Ovary (tissue), 9 donors: ENCODE measurements around the gene PNMA1. TPM values are rescaled to one million over a fixed set of nuclear protein-coding genes. Genes with fewer than 3 reads are reported as not detected.
A peak's percentile ranks its signal among the peaks of the same experiment; 100 is the strongest.

ENCODE experiments used
- DNase-seq, 5 donors: peaks; one replicate each; pipeline ENCODE4 v3.0.0-alpha.2; 2019 to 2020
- H3K27ac ChIP-seq, 2 donors: fragments of 200-600 bp; one replicate each; pipeline versions ENCODE4 v1.5.1 to v1.8.0; 2019 to 2022
- H3K27me3 ChIP-seq: fragments of 200-600 bp; one replicate; pipeline ENCODE4 v1.8.0; 2022
- H3K36me3 ChIP-seq: fragments of 200-600 bp; sonication (generic); one replicate; pipeline ENCODE4 v1.5.1; 2019
- H3K4me1 ChIP-seq: one replicate; pipeline ENCODE4 v1.8.1; 2013; ENCODE audit warnings: mild to moderate bottlenecking, moderate library complexity; ENCODE audit not compliant: insufficient read depth
- H3K4me3 ChIP-seq: fragments of 200-600 bp; sonication (generic); one replicate; pipeline ENCODE4 v1.5.1; 2017
- H3K9me3 ChIP-seq, 2 donors: fragments of 200-600 bp in 1 of 2; sonication (generic) in 1 of 2; one replicate each; pipeline versions ENCODE4 v1.5.1 to v1.8.1; 2013 to 2019; ENCODE audit warnings: mild to moderate bottlenecking in 1 of 2, moderate library complexity in 1 of 2
- CTCF ChIP-seq, 3 donors: fragments of 450-650 bp in 2 of 3; fragments of 200-600 bp in 1 of 3; IDR thresholded peaks; one replicate each; pipeline versions ENCODE4 v1.5.1 to v1.8.0; 2016 to 2022; ENCODE audit warnings: antibody characterized with exemption in 3 of 3, mild to moderate bottlenecking in 1 of 3
- EP300 ChIP-seq: sonication (generic); formaldehyde crosslinking; IDR thresholded peaks from one replicate; pipeline ENCODE4 v1.6.1; 2017; ENCODE audit warnings: antibody characterized with exemption
- POLR2A ChIP-seq: fragments of 450-650 bp; IDR thresholded peaks from one replicate; pipeline ENCODE4 v1.6.1; 2017; ENCODE audit warnings: antibody characterized with exemption, mild to moderate bottlenecking, moderate library complexity
- WGBS, 3 donors: extraction: QIAGEN DNeasy Blood & Tissue Kit in 1 of 3; methylation state at CpG; one replicate each; pipeline versions ENCODE4 v1.1.5 to v1.1.7; 2013 to 2017; 5-methylcytosine and 5-hydroxymethylcytosine counted together
- intact Hi-C, 4 donors: fragments of 100-400 bp; cut with DNase I; formaldehyde crosslinking; loops; one replicate each; pipeline versions ENCODE4 v1.11.0 to v1.15.1; 2022 to 2023
- polyA plus RNA-seq, 2 donors: library from polyadenylated mRNA; stranded (reverse); fragments of 200-250 nt in 1 of 2; fragments of 350-450 nt in 1 of 2; fragmentation: Illumina TruSeq in 1 of 2; extraction: RNeasy Lipid Tissue Mini Kit (QIAGEN cat#74804) in 1 of 2; gene quantifications; one replicate each; pipeline ENCODE4 v1.2.3, GENCODE V29; 2013 to 2014
- total RNA-seq, 7 donors: library from RNA; depleted of rRNA in 2 of 7; stranded (reverse); fragments of >200 nt in 2 of 7; fragmentation: NEBNext Ultra II Directional in 3 of 7; extraction: Animal tissue kit (Norgen Biotek cat#: 25700) in 3 of 7; gene quantifications; one replicate each; pipeline versions ENCODE4 v1.1.0 to v1.2.4, GENCODE V29; 2016 to 2023
- donor health status: DM: no; HTN: no; CAD: no; lungs with moderate emphysema.
- donor health status: DM: no; HTN: no; CAD: no.
- donor health status: Bipolar disorder and iron deficiency.
- donor health status: DM: yes; HTN: yes; CAD: no.
- donor health status: DM: no; HTN: no; CAD: no.
- donor health status: DM: yes; HTN: yes; CAD: no.

PNMA1 gene
- total and polyA plus RNA-seq, 9 donors, result 22.3 to 114 (median 84.2) TPM

GRCh38 chr14:73752297-73752992, 38.3 kb upstream of the PNMA1 start:
- intact Hi-C loops, result loop anchor here in 1 of 4 donors (5.0 kb wide), 1 partner anchor 35 kb away; no protein-coding TSS in a partner anchor

GRCh38 chr14:73751157-73751691, 37.0 kb upstream of the PNMA1 start:
- Histone ChIP-seq H3K4me1 (peaks cover 61% of the 10 kb centered on the region), H3K36me3 (no peaks in the 10 kb centered on the region), H3K4me3 (no peak overlapping the region), H3K27me3 (no peaks in the 10 kb centered on the region), H3K9me3 (no peaks in the 10 kb centered on the region), H3K27ac (peak overlapping the region in 1 of 2 donors; percentile 14)
- DNase-seq, result no peak
- WGBS, 3 donors, result 79 to 83% (median 79%) methylated on average over 7 of the region's 7 CpGs
- intact Hi-C loops, result loop anchor here in 1 of 4 donors (5.0 kb wide), 1 partner anchor 36 kb away; no protein-coding TSS in a partner anchor
- TF ChIP-seq CTCF (IDR thresholded peaks at IDR 0.05) (no peak), POLR2A (no peak), EP300 (no peak)

More at GRCh38 chr14:73752297-73752992, 38.3 kb upstream of the PNMA1 start:
- Histone ChIP-seq H3K9me3 (no peaks in the 10 kb centered on the region), H3K4me1 (peaks cover 55% of the 10 kb centered on the region), H3K4me3 (no peak overlapping the region), H3K36me3 (no peaks in the 10 kb centered on the region), H3K27me3 (no peaks in the 10 kb centered on the region), H3K27ac (peak overlapping the region in 1 of 2 donors; percentile 78)
- TF ChIP-seq POLR2A (no peak), EP300 (no peak), CTCF (IDR thresholded peaks at IDR 0.05) (peak in 1 of 3 donors; percentile 7)
- WGBS, 3 donors, result 38 to 40% (median 38%) methylated on average over 7 of the region's 7 CpGs
- DNase-seq, result peak; percentile 60 to 82 (median 70)

GRCh38 chr14:73750531-73750901, 36.3 kb upstream of the PNMA1 start:
- no peak for TF ChIP-seq POLR2A
- TF ChIP-seq EP300, result no peak
- no peak for TF ChIP-seq CTCF (IDR thresholded peaks at IDR 0.05)
- intact Hi-C loops, result loop anchor here in 1 of 4 donors (5.0 kb wide), 1 partner anchor 37 kb away; no protein-coding TSS in a partner anchor
- WGBS, 3 donors, result 17 to 43% (median 35%) methylated on average over 3 of the region's 3 CpGs

GRCh38 chr14:73749706-73750530, 35.7 kb upstream of the PNMA1 start:
- 54 to 63% (median 60%) methylated on average over 11 of the region's 11 CpGs for WGBS, 3 donors
- no peaks in the 10 kb centered on the region for H3K9me3 ChIP-seq
- intact Hi-C loops, result loop anchor here in 2 of 4 donors (5.0 to 10.0 kb wide), 2 partner anchors 37 to 75 kb away; no protein-coding TSS in a partner anchor
- H3K4me1 ChIP-seq, result peaks cover 66% of the 10 kb centered on the region
- DNase-seq, result no peak
- H3K4me3 ChIP-seq, result no peak overlapping the region
- no peak overlapping the region for H3K27ac ChIP-seq
- H3K36me3 ChIP-seq, result no peaks in the 10 kb centered on the region
- H3K27me3 ChIP-seq, result no peaks in the 10 kb centered on the region
- no peak for TF ChIP-seq EP300
- TF ChIP-seq POLR2A, result no peak
- TF ChIP-seq CTCF (IDR thresholded peaks at IDR 0.05), result no peak

More at GRCh38 chr14:73750531-73750901, 36.3 kb upstream of the PNMA1 start:
- DNase-seq, result no peak
- no peaks in the 10 kb centered on the region for H3K27me3 ChIP-seq
- peaks cover 62% of the 10 kb centered on the region for H3K4me1 ChIP-seq
- H3K27ac ChIP-seq, result peak overlapping the region in 1 of 2 donors; percentile 14
- H3K4me3 ChIP-seq, result no peak overlapping the region
- no peaks in the 10 kb centered on the region for H3K9me3 ChIP-seq
- H3K36me3 ChIP-seq, result no peaks in the 10 kb centered on the region
